HG03575 (cell line): ENCODE results near the gene NT5DC4.
A peak's percentile ranks its signal among the peaks of the same experiment; 100 is the strongest.

Source experiments
- ATAC-seq: cut with Tn5 transposase; IDR thresholded peaks from one replicate; pipeline ENCODE4 v1.9.1; 2021; ENCODE audit not compliant: unreplicated experiment, insufficient number of reproducible peaks, low FRiP score; ENCODE audit errors: extremely low read depth

The NT5DC4 gene

DNA sequence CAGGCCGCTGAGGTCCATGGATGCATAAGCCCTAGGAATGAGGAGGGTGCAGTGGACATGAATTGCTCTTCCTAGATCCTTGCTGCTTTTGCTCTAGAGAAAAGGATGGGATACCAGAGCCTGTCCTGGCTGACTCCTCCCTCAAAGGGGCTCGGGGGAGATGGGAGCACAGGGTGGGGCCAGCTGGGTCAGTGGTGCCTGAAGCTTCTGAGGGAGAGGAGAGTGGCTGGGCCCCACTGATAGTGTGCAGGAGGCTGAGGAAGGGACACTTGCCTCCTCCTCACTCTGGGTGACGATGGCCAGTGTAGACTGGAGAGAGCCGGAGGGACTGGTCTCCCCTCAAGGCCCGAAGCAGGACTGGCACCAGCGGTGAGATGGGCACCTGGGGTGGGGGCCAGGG lies at the start of gene NT5DC4:
NT5DC4 (plus strand) TSS at position 236 of the 400 bp plus-strand sequence; CDS start at position 296, 60 bp downstream.
- no peak for ATAC-seq

DNA sequence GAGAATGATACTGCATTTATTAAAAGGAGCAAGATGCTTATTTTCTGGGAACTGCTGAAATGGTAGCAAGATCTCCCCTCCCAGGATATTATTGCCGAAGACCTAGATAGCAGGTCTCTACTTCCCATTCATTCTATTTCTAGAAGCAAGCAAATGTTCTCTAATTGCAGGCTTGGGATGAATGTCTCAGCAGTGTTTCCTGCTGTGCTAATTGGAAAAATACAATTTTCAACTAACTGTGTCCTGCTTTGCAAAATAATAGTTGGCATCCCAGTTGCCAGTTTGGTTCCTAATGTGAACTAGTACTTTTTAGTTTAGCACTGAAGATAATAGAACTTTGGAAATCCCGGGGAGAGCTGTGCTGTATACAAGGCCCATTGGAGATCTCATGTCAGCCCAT lies 49.0 kb upstream of the NT5DC4 start:
- ATAC-seq, result no peak

DNA sequence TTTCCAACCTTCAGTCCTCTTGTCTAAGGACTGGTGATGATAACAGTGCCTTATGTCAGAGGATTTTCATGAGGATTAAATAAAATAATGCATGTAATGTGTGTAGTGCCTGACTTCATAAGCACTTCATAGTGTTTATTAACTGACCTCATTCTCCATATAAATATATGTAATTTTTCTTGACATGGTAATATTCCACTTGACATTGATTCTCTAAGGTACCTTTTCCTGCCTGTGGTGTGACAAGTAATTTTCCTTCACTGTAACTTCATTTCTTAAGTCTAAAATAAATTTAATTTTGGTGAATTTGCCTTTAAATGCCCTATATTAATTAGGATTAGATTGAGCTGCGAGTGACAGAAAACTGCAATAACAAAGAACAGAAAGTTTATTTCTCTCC lies 47.8 kb upstream of the NT5DC4 start:
- no peak for ATAC-seq

DNA sequence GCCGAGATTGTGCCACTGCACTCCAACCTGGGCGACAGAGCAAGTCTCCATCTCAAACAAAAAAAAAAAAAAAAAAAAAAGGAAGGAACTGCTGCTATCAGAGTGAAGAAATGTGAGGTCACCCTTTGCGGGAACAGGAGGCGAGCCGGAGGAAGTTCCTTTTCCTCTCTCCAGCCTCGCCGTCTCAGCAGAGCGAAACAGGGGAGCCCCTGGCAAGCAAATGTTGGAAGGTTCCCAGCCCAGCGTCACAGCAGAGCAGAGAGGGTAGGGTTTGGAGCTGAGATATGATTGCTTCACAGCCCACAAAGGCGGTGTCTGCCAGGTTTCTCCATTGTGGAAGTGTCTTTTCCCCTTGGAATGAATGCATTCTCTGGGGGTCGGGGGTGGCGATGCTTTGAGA lies 46.6 kb upstream of the NT5DC4 start:
- ATAC-seq, result no peak

DNA sequence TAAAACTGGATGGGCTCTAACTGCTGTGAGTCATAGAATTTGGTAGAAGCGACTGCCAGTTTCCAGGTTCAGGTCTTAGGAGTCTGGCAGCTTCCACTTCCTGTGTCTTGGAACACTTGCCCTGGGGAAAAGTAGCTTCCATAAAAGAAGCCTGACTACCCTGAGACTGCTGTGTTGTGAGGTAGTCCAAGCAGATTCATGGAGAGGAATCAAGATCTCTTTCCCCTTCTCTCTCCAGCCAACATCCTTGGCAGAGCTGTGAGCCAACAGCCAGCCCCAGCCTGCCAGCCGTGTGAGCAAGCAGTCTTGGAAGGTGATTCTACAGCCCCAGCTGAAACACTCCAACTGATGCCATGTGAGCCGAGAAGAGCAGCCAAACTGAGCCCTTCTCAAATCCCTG lies 41.3 kb upstream of the NT5DC4 start:
- no peak for ATAC-seq

DNA sequence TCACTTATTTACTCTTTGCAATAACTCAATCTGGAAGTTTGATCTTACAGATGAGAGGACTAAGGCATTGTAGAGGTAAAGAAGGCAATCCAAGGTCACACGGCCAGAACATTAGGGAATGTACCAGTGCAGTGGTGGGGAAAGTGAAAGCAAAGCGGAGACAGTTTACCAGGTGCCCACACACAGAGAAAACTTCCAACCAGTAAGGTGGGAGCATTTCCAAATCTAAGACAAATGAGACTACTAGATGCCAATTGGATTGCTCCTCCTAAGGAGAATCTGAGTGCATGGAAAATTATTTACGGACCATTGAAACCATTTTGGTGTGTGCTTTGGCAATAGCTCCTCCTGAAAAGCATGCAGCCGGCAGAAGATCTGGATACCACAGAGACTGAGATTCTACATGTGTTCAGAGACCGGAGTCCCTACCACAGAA lies 40.1 kb upstream of the NT5DC4 start:
- no peak for ATAC-seq

DNA sequence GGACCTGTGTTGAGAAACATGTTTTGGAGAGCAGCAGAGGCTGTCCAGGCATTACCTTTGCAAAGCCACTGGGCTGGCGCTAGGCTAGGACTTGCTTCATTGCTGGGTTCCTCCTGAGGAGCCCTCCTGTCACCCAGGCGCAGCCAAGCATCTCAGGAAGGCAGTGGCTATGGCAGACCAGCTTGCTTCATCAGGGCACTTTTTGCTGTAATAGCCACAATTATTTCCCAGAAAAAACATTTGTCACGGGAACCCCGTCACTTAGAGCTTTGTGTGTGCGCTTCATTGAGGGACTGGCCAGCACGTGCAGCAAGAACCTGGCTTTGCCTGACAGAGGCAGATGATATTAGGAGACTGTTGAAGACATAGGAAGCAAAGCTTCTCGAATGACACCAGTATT lies 38.7 kb upstream of the NT5DC4 start:
- no peak for ATAC-seq

DNA sequence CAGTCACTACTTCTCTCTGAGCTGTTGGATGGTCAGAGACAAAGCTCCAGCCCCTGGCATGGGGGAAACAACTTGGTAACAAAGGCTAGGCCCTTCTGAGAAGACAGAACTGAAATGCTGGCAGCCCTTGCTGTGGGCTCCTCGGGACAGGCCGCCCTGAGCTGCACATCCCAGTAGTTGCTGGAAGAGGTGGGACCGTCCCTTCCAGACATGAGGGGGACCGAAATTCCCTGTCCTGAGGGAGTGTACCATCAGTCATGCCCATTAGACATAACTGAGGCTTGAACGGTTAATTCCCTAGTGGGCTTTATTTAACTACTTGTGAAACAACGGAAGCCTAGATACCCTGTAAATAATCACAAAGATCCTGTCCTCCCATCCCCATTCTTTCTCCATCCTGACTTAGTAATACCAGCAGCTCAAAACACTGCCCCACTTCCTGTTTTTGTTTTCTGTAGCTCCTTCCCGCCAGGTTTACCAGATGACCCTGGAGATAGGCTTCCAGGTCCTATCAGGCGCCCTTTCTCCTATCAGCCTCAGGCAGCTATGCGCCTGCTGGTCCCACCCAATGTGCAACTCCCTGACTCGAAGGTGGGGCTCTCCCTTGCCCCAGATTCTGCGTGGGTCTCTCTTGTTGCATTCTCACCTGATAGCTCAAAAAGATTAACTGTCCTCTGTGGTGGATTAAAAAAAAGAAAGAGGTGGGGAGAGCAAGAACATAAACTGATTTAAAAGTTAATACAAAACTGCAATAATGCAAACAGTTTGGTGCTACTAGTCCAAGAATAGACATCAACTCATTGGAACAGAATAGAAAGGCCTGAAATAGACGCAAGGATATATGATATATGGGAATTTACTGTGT lies 37.0 kb upstream of the NT5DC4 start:
- ATAC-seq, result no peak

DNA sequence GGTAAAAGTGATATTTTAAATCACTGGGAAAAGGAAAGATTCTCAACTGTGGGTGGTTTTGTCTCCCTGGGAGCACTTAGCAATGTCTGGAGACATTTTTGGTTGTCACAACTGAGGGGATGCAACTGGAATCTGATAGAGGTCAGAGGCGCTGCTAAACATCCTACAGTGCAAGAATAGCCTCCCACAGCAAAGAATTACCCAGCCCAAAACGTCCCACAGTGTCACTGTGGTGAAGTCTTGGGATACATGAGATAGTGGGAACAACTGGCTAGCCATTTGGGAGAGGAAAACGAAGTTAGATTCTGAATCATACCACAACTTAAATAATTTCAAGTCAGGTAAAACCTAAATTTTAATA lies 36.4 kb upstream of the NT5DC4 start:
- ATAC-seq, result no peak

DNA sequence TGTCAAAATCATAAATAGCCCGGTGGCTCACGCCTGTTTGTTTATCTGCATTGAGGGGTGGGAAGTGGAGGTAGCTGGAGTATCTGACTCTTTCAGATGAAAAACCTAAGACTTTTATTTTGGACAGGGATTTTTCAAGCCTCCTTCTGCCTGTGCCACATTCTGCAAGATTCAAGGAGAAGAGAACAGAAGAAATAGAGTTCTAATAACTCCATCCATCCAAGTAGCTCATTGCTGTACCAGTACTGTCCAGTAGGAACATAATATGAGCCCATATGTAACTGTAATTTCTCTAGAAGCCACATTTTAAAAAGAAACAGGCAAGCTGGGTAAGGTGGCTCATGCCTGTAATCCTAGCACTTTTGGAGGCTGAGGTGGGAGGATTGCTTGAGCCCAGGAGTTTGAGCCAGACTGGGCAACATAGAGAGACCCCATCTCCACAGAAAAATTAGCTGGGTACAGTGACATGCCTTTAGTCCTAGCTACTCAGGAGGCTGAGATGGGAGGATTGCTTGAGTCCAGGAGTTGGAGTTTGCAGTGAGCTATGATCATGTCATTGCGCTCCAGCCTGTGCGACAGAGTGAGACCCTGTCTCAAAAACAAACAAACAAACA lies 35.4 kb upstream of the NT5DC4 start:
- no peak for ATAC-seq

DNA sequence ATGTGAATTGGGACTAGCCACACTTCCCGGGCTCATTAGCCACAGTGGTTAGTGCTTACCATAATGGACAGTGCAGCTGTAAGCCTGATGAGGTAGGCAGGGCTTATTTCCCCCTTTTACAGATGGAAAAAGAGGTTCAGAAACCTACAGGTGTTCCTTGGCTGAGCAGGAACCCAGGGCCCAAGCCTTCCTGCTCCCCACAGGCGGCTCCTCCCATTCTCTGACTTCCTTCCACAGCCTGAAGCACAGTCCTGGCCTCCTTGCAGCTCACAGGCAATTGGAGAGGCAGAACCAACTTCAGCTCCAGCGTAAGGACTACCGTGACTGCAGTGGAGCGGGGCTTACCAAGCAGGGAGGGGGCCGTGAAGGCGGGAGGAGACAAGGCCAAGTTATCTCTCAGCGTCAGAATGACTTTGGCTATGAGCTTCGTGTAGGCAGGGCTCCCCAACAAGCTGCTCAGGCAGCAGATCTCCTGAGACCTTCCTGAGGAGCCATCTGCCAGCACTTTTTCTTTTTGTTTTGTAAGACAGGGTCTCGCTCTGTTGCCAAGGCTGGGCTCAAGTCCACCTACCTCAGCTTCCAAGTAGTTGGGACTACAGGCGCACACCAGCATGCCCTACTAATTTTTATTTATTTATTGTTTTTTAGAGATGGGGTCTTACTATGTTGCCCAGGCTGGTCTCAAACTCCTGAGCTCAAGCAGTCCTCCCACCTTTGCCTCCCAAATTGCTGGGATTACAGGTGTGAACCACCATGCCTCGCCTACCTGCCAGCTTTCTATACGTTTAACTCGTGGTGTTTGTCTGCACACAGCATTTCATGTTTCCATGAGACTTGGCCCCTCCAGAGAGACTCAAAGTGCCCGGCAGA lies 34.2 kb upstream of the NT5DC4 start:
- no peak for ATAC-seq

DNA sequence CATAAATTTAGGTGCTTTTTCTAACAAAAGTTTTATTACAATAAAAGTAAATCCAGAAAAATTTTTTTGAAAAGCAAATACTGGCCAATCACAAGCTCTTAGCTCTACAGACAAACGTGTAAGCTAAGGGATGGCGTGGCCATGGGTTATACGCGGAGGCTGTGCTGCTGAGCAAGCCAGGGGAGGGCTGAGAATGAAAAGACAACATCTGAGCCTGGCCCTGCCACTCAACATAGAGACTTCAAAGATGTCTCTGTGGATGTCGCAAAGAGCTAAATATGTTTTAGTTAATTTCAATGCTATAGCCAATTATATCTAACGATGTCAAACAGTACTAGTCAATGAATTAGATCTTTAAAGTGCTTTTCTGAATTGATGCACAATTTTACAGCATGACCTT lies 33.3 kb upstream of the NT5DC4 start:
- no peak for ATAC-seq

DNA sequence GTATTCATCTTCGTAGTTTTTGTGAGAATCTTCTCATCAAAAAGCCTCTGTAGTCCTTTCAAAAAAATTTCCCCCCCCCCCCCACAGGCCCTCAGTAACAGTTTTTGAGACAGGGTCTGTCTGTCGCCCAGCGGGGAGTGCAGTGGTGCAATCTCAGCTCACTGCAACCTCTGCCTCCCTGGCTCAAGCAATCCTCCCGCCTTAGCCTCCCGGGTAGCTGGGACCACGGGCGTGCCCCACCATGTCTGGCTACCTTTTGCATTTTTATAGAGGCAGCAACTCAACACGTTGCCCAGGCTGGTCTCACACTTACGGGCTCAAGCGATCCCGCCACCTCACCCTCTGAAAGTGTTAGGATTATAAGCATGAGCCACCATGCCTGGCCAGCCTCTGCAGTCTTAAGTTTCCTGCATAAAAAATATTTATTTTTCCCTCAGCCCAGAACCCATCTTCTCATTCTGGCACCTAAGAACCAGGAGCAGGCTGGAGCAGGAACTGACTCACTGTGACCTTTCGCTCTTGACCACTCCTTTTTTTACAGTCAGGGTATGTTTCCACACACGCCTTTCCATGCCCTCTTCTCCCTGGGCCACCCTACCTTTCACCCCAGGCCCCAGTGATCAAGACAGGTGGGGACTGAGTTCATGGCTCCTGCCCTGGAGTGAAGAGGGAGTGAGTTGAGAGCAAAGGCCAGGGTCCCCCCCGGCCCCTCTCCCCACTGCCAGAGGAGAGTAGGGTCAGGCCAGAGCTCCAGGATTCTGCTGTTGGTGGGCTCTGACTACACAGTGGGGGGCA lies 32.5 kb upstream of the NT5DC4 start:
- no peak for ATAC-seq

DNA sequence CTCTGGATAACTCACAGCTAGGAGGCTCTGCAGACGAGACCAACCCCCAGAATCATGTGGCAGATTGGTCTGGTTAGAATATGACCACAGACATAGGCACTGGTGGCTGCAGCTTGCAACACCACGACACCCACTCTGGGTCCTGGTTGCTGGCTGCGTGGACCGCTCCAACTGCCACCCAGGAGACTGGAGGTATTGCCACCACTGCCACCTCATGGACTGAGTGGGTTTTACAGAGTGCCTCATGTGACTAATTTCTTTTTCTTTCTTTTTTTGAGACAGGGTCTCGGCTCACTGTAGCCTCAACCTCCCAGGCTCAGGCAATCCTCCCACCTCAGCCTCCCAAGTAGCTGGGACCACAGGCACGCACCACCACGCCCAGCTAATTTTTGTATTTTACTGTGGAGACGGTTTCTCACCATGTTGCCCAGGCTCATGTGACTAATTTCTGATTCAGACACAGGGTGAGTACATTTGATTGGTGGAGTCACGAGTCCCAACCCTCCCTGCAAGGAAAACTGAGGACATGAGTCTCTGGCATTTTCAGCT lies 29.9 kb upstream of the NT5DC4 start:
- no peak for ATAC-seq

DNA sequence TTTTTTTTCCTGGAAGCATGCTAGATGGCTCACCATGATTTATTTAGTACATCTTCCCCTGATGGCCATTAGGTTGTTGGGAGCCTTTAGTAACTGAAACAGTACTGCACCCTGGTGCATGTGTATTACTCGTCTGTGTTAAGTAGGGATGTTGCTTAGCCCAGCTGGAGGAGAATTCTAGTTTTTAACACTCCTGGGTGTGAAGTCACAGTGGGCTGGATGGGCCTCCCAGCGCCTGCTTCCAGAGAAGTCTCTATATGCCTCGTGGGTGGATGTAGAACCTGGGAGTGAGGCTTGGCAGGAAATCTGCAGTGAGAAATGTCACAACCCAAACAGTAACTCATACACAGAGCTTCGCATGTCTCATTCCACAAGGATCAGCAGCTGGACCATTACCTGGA lies 28.9 kb upstream of the NT5DC4 start:
- ATAC-seq, result no peak

DNA sequence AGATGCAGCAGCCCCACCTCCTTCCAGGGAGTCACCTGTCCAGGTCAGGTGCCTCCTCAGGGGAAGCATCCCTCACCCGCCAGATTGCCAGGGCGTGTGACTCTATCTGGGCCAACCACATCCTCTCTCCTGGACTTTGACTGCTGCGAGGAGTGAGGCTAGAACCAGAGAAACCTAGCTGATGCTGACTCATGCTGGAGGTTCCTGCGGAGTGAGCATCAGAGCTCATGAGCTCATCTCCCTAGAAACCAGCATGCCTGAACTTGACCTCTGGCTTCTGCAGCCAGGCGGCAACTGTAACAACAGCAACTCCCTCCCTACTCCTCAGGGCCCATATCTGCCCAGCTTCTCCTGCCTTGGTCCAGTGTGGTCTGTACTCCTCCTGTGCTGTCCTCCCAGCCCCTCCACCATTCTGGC lies 28.3 kb upstream of the NT5DC4 start:
- ATAC-seq, result peak; percentile 86

DNA sequence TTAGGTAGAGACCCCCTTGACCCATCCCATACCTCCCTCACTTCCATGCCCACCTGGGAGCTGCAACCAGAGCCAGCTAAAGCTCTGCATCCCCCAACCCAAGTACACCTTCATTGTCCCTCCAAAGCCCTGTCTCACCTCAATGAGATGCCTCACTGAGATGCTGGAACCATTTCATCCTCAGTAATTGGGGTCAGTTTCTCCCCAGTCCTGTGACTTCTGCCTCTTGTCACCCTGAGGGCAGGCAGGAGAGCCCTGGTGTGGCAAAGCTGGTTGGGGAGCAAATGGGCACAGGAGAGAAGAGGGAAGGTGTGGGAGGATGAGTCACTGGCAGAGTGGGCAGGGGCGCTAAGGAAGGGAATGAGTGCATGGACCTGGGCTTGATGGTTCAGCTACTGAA lies 27.9 kb upstream of the NT5DC4 start:
- no peak for ATAC-seq

DNA sequence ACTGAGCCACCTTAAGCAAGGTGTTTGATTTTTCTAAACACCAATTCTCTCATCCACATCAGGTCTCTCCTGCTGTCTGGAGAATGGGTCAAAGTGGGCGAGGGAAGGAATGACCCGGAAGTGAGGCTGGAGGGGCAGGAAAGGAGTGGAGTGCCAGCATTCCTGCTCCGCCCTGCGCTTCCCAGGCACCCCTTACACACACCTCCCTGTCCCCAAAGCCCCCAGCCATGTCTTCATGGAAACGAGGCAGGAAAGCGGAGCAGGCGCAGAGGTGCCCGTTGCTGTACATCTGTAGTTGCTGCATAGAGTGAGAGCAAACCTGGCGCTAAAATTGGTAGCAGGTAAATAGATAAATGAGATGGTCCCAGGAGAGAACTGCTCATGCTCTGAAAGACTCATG lies 27.2 kb upstream of the NT5DC4 start:
- ATAC-seq, result no peak

DNA sequence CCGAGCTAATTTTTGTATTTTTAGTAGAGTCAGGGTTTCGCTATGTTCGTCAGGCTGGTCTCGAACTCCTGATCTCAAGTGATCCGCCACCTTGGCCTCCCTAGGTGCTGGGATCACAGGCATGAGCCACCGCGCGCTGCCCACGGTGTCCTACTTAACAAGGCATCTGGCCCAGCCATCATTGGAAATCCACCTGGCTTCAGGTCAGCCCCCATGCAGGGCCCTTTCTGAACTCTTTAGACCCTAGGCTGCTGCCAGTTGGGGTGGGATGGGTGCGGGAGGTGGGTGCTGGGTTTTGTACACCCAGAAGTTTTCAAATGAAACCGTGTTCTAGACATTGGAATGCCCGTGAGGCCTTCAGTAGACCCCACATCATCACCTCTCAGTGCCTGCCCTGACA lies 26.6 kb upstream of the NT5DC4 start:
- ATAC-seq, result no peak
